Sigmoid colon (tissue), 7 donors: ENCODE results near the gene CYP4F3. TPM values are rescaled to one million over a fixed set of nuclear protein-coding genes. Genes with fewer than 3 reads are reported as not detected.
"Not testable (repeated sequence)": the region's sequence is repeated elsewhere in the genome, so short reads cannot be mapped to it uniquely, and the experiment has no call there.

Experiments
- DNase-seq: peaks from one replicate; pipeline ENCODE4 v3.0.0-alpha.2; 2019
- H3K27ac ChIP-seq, 4 donors: fragments of 200-600 bp; sonication (generic); one replicate each; pipeline ENCODE4 v1.5.1; 2016 to 2019; ENCODE audit warnings: mild to moderate bottlenecking in 1 of 4
- H3K27me3 ChIP-seq, 3 donors: fragments of 200-600 bp; sonication (generic); one replicate each; pipeline ENCODE4 v1.5.1; 2019; ENCODE audit warnings: mild to moderate bottlenecking in 1 of 3
- H3K36me3 ChIP-seq, 4 donors: fragments of 200-600 bp; sonication (generic); one replicate each; pipeline ENCODE4 v1.5.1; 2016 to 2019
- H3K4me1 ChIP-seq, 4 donors: fragments of 200-600 bp; sonication (generic); one replicate each; pipeline ENCODE4 v1.5.1; 2017 to 2019
- H3K4me3 ChIP-seq, 4 donors: fragments of 200-600 bp; sonication (generic); one replicate each; pipeline ENCODE4 v1.5.1; 2017 to 2019; ENCODE audit warnings: mild to moderate bottlenecking in 2 of 4, moderate library complexity in 1 of 4
- H3K9me3 ChIP-seq, 4 donors: fragments of 200-600 bp in 3 of 4; sonication (generic) in 3 of 4; one replicate each; pipeline versions ENCODE4 v1.5.1 to v1.6.1; 2013 to 2019
- CTCF ChIP-seq, 4 experiments: fragments of 450-650 bp in 3 of 4; fragments of 200-600 bp in 1 of 4; IDR thresholded peaks; one replicate each; pipeline ENCODE4 v1.5.1; 2016 to 2019; ENCODE audit warnings: antibody characterized with exemption in 4 of 4, mild to moderate bottlenecking in 3 of 4, moderate library complexity in 2 of 4
- EP300 ChIP-seq, 4 donors: sonication (generic); formaldehyde crosslinking; IDR thresholded peaks; one replicate each; pipeline ENCODE4 v1.6.1; 2017; ENCODE audit warnings: antibody characterized with exemption in 4 of 4
- POLR2A ChIP-seq, 2 donors: fragments of 450-650 bp; IDR thresholded peaks; one replicate each; pipeline ENCODE4 v1.6.1; 2016; ENCODE audit warnings: antibody characterized with exemption in 2 of 2, mild to moderate bottlenecking in 2 of 2, moderate library complexity in 2 of 2
- POLR2AphosphoS5 ChIP-seq, 4 donors: sonication (generic); formaldehyde crosslinking; IDR thresholded peaks; one replicate each; pipeline ENCODE4 v1.6.1; 2017; ENCODE audit warnings: antibody characterized with exemption in 4 of 4
- WGBS, 2 donors: extraction: QIAGEN DNeasy Blood & Tissue Kit; methylation state at CpG; one replicate each; pipeline ENCODE4 v1.1.7; 2013; 5-methylcytosine and 5-hydroxymethylcytosine counted together
- intact Hi-C: fragments of 100-400 bp; cut with DNase I; formaldehyde crosslinking; loops from one replicate; pipeline ENCODE4 v1.15.1; 2023
- polyA plus RNA-seq, 3 donors: library from polyadenylated mRNA; stranded (reverse); fragments of 200-250 nt; gene quantifications; one replicate each; pipeline ENCODE4 v1.2.3, GENCODE V29; 2013
- total RNA-seq, 4 donors: library from RNA; depleted of rRNA; stranded (reverse); fragments of >200 nt; gene quantifications; one replicate each; pipeline ENCODE4 v1.1.0, GENCODE V29; 2016
- donor health status: healthy with polysubstance abuse.
- donor health status: Bipolar disorder and iron deficiency.
- donor health status: healthy.

Gene CYP4F3
- total and polyA plus RNA-seq, 7 donors, result under 0.01 to 2.4 (median 0.46) TPM; not detected in 4

- Histone ChIP-seq H3K36me3 (no peaks in the 10 kb centered on the region), H3K27me3 (no peaks in the 10 kb centered on the region), H3K9me3 (no peaks in the 10 kb centered on the region), H3K4me1 (no peaks in the 10 kb centered on the region), H3K27ac (no peak overlapping the region), H3K4me3 (no peak overlapping the region)
- no peak for TF ChIP-seq POLR2A (IDR thresholded peaks at IDR 0.05)
- TF ChIP-seq POLR2AphosphoS5 (IDR thresholded peaks at IDR 0.05), result no peak
- no peak for TF ChIP-seq EP300 (IDR thresholded peaks at IDR 0.05)
- TF ChIP-seq CTCF (IDR thresholded peaks at IDR 0.05), result no peak
- intact Hi-C loops, result no loop called here
- WGBS, 2 donors, result 83 to 89% methylated on average over 3 of the region's 3 CpGs
- DNase-seq, result no peak
Observed at GRCh38 chr19:15644066-15644741, 3.5 kb downstream of the CYP4F3 start.

GRCh38 chr19:15644816-15645215 lies 4.1 kb downstream of the CYP4F3 start:
- no peaks in the 10 kb centered on the region for H3K9me3 ChIP-seq
- WGBS, 2 donors, result 73 to 90% methylated on average over 3 of the region's 3 CpGs
- no peaks in the 10 kb centered on the region for H3K36me3 ChIP-seq
- DNase-seq, result no peak
- intact Hi-C loops, result no loop called here
- no peak overlapping the region for H3K4me3 ChIP-seq
- TF ChIP-seq EP300 (IDR thresholded peaks at IDR 0.05) (no peak), POLR2AphosphoS5 (IDR thresholded peaks at IDR 0.05) (no peak), CTCF (IDR thresholded peaks at IDR 0.05) (no peak), POLR2A (IDR thresholded peaks at IDR 0.05) (no peak)
- H3K27ac ChIP-seq, result no peak overlapping the region
- no peaks in the 10 kb centered on the region for H3K27me3 ChIP-seq
- no peaks in the 10 kb centered on the region for H3K4me1 ChIP-seq

- TF ChIP-seq EP300 (IDR thresholded peaks at IDR 0.05), result no peak
- no peak for TF ChIP-seq POLR2AphosphoS5 (IDR thresholded peaks at IDR 0.05)
- TF ChIP-seq CTCF (IDR thresholded peaks at IDR 0.05), result no peak
- no peak for TF ChIP-seq POLR2A (IDR thresholded peaks at IDR 0.05)
- 69 to 83% methylated on average over 2 of the region's 2 CpGs for WGBS, 2 donors
Observed at GRCh38 chr19:15649526-15649925, 8.8 kb downstream of the CYP4F3 start.

GRCh38 chr19:15650123-15650522 lies 9.4 kb downstream of the CYP4F3 start:
- H3K4me3 ChIP-seq, H3K27ac ChIP-seq, H3K27me3 ChIP-seq, H3K9me3 ChIP-seq, DNase-seq, H3K36me3 ChIP-seq, intact Hi-C loops, H3K4me1 ChIP-seq: not testable (repeated sequence)

More at GRCh38 chr19:15649526-15649925, 8.8 kb downstream of the CYP4F3 start:
- H3K27ac ChIP-seq, result no peak overlapping the region
- no peaks in the 10 kb centered on the region for H3K36me3 ChIP-seq
- DNase-seq, result no peak
- H3K4me3 ChIP-seq, result no peak overlapping the region
- H3K27me3 ChIP-seq, result no peaks in the 10 kb centered on the region
- no peaks in the 10 kb centered on the region for H3K9me3 ChIP-seq
- intact Hi-C loops, result no loop called here
- no peaks in the 10 kb centered on the region for H3K4me1 ChIP-seq

GRCh38 chr19:15651791-15652190 lies 11.1 kb downstream of the CYP4F3 start:
- DNase-seq, result no peak
- WGBS, 2 donors, result 78 to 88% methylated on average over 3 of the region's 3 CpGs
- Histone ChIP-seq H3K4me1 (no peaks in the 10 kb centered on the region), H3K4me3 (no peak overlapping the region), H3K27ac (no peak overlapping the region), H3K9me3 (no peaks in the 10 kb centered on the region), H3K27me3 (no peaks in the 10 kb centered on the region), H3K36me3 (no peaks in the 10 kb centered on the region)
- no peak for TF ChIP-seq POLR2AphosphoS5 (IDR thresholded peaks at IDR 0.05)
- intact Hi-C loops, result no loop called here
